ENCODE data around the gene AADACL4. TPM values are rescaled to one million over a fixed set of nuclear protein-coding genes. Genes with fewer than 3 reads are reported as not detected.

The AADACL4 gene
- total and polyA plus RNA-seq, 2 experiments from 2014 or later: not detected

- DNase-seq (ENCODE audit: low read depth in 1 of 2, low spot score in 1 of 2): peak in 1 of 2 donors; percentile 97
- H3K9me3 ChIP-seq (ENCODE audit: low read depth): no peaks in the 10 kb centered on the region
- H3K27me3 ChIP-seq: no peaks in the 10 kb centered on the region
- no peak for TF ChIP-seq CTCF (IDR thresholded peaks at IDR 0.05; ENCODE audit: low read depth, low read length)
- no peak overlapping the region for H3K4me3 ChIP-seq
- no peaks in the 10 kb centered on the region for H3K4me1 ChIP-seq (ENCODE audit: low read depth)
- H3K27ac ChIP-seq: no peak overlapping the region
- no peaks in the 10 kb centered on the region for H3K36me3 ChIP-seq
Measured at GRCh38 chr1:12601700-12602658, 41.9 kb upstream of the AADACL4 start.

- no peak overlapping the region for H3K4me3 ChIP-seq
- H3K4me1 ChIP-seq (ENCODE audit: low read depth): no peaks in the 10 kb centered on the region
- no peak overlapping the region for H3K27ac ChIP-seq
- no peaks in the 10 kb centered on the region for H3K36me3 ChIP-seq
- DNase-seq (ENCODE audit: low read depth in 1 of 2, low spot score in 1 of 2): no peak
- no peaks in the 10 kb centered on the region for H3K27me3 ChIP-seq
- no peaks in the 10 kb centered on the region for H3K9me3 ChIP-seq (ENCODE audit: low read depth)
- TF ChIP-seq CTCF (IDR thresholded peaks at IDR 0.05; ENCODE audit: low read depth, low read length): no peak
Measured at GRCh38 chr1:12602659-12603024, 41.2 kb upstream of the AADACL4 start.

- no peak overlapping the region for H3K4me3 ChIP-seq
- no peaks in the 10 kb centered on the region for H3K36me3 ChIP-seq
- no peaks in the 10 kb centered on the region for H3K4me1 ChIP-seq (ENCODE audit: low read depth)
- DNase-seq (ENCODE audit: low read depth in 1 of 2, low spot score in 1 of 2): no peak
- TF ChIP-seq CTCF (IDR thresholded peaks at IDR 0.05; ENCODE audit: low read depth, low read length): no peak
- H3K27ac ChIP-seq: no peak overlapping the region
- no peaks in the 10 kb centered on the region for H3K9me3 ChIP-seq (ENCODE audit: low read depth)
- H3K27me3 ChIP-seq: no peaks in the 10 kb centered on the region
Measured at GRCh38 chr1:12603224-12603623, 40.7 kb upstream of the AADACL4 start.

GRCh38 chr1:12604114-12604874 lies 39.6 kb upstream of the AADACL4 start:
- H3K27me3 ChIP-seq: no peaks in the 10 kb centered on the region
- TF ChIP-seq CTCF (IDR thresholded peaks at IDR 0.05; ENCODE audit: low read depth, low read length): no peak

GRCh38 chr1:12604986-12605385 lies 38.9 kb upstream of the AADACL4 start:
- no peaks in the 10 kb centered on the region for H3K36me3 ChIP-seq
- H3K4me1 ChIP-seq (ENCODE audit: low read depth): no peaks in the 10 kb centered on the region
- DNase-seq (ENCODE audit: low read depth in 1 of 2, low spot score in 1 of 2): no peak
- H3K9me3 ChIP-seq (ENCODE audit: low read depth): no peaks in the 10 kb centered on the region
- H3K27me3 ChIP-seq: no peaks in the 10 kb centered on the region
- TF ChIP-seq CTCF (IDR thresholded peaks at IDR 0.05; ENCODE audit: low read depth, low read length): no peak
- H3K27ac ChIP-seq: no peak overlapping the region
- H3K4me3 ChIP-seq: no peak overlapping the region

More at GRCh38 chr1:12604114-12604874, 39.6 kb upstream of the AADACL4 start:
- no peak overlapping the region for H3K4me3 ChIP-seq
- no peaks in the 10 kb centered on the region for H3K9me3 ChIP-seq (ENCODE audit: low read depth)
- peak; percentile 85 to 99 for DNase-seq (ENCODE audit: low read depth in 1 of 2, low spot score in 1 of 2)
- H3K36me3 ChIP-seq: no peaks in the 10 kb centered on the region
- H3K4me1 ChIP-seq (ENCODE audit: low read depth): no peaks in the 10 kb centered on the region
- peak overlapping the region; percentile 51 for H3K27ac ChIP-seq

All from cardiac muscle cell (in vitro differentiated cells and primary cell).